AG10803 (cell line): ENCODE measurements around the gene FRMD4B.
A peak's percentile ranks its signal among the peaks of the same experiment; 100 is the strongest.
"Not testable (repeated sequence)": the region's sequence is repeated elsewhere in the genome, so short reads cannot be mapped to it uniquely, and the experiment has no call there.

ENCODE experiments used
- DNase-seq: peaks from one replicate; pipeline ENCODE4 v3.0.0; 2010; ENCODE audit warnings: low read depth
- H3K4me3 ChIP-seq: 2 replicates; pipeline ENCODE4 v1.5.1; 2011; ENCODE audit warnings: mild to moderate bottlenecking, low read length, control low read depth
- CTCF ChIP-seq: conservative IDR thresholded peaks from 2 replicates; pipeline ENCODE4 v1.5.1; 2011; ENCODE audit warnings: mild to moderate bottlenecking, low read length, control low read depth, inconsistent platforms

FRMD4B gene

DNA sequence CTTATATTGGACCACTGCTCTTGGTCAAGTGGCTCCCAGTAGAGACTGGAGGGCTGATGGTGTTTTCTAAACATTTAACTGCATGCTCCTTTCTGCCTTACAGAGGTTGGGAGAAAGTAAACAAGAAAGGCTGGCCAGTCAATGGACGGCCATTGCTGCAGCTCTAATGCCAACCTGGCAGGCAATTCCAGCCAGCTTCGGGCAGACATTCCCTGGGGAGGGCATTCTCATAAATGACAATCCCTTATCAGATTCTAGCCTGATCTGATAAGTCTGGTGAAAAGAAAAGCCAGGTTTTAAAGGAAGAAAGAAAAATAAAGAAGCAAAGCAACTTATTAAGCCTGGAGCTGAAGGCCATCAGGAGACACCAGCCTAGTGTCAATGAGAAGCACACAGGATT lies 60.7 kb downstream of the FRMD4B start:
- H3K4me3 ChIP-seq = no peak overlapping the region
- no peak for TF ChIP-seq CTCF
- no peak for DNase-seq

DNA sequence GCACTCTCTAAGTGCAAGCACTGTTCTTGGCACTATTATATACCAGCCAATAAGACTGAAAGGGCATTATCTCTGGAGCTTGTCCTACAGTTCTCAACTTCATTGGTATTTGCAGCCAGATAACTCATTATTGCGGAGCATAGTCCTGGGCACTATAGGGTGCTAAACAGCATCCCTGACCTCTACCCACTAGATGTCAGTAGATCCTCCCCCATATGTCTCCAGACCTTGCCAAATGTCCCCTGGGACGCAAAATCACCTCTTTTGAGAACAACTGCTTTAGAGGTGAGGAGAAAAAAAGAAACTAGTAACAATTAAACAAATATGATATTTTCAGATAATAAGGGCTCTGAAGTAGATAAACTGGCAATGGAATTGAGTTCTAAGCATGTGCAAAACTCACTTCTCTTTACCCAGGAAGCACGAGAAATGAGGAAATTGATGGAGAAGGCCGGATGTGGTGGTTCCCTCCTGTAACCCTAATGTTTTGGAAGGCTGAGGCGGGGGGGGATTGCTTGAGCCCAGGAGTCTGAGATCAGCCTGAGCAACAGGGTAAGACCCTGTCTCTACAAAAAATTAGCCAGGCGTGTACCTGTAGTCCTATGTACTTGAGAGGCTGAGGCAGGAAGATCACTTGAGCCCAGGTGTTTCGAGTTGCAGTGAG lies 61.4 kb downstream of the FRMD4B start:
- DNase-seq = no peak
- H3K4me3 ChIP-seq = no peak overlapping the region
- peak; percentile 19 for TF ChIP-seq CTCF

DNA sequence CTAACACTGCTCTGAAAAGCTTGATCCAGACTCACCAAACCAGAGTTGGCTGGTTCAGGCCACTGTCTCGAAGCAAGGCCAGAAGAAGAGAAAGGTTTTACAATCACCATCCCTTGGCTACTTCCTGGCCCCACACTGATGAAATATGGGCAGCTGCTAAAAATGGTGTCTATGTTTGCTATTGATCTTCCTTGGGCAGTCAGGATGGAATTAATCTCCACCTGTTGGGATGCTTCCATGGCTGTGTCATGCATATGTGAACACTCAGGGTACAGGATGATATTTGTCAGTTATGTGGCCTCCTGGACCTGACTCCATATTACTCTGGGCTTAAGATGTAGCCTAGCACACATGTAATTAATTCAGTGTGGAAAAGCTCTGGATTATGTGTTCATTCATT lies 61.9 kb downstream of the FRMD4B start:
- DNase-seq = no peak
- no peak overlapping the region for H3K4me3 ChIP-seq
- no peak for TF ChIP-seq CTCF

DNA sequence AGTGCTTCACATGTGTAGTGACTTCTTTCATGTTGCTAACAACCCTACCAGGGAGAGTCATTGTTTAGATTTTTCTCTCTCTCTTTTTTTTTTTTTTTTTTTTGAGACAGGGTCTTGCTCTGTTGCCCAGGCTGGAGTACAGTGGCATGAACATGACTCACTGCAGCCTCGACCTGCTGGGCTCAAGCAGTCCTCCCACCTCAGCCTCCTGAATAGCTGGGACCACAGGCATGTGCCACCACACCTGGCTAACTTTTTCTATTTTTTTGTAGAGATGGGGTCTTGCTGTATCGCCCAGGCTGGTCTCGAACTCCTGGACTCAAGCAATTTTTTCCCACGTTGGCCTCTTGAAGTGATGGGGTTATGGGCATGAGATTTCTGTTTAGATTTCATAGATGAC lies 63.4 kb downstream of the FRMD4B start:
- H3K4me3 ChIP-seq, DNase-seq: not testable (repeated sequence)

- no peak overlapping the region for H3K4me3 ChIP-seq
- TF ChIP-seq CTCF = no peak
- no peak for DNase-seq
Observed at GRCh38 chr3:69322158-69322509, 63.8 kb downstream of the FRMD4B start.

- no peak overlapping the region for H3K4me3 ChIP-seq
- DNase-seq = no peak
- TF ChIP-seq CTCF = no peak
Observed at GRCh38 chr3:69321301-69322157, 64.4 kb downstream of the FRMD4B start.

DNA sequence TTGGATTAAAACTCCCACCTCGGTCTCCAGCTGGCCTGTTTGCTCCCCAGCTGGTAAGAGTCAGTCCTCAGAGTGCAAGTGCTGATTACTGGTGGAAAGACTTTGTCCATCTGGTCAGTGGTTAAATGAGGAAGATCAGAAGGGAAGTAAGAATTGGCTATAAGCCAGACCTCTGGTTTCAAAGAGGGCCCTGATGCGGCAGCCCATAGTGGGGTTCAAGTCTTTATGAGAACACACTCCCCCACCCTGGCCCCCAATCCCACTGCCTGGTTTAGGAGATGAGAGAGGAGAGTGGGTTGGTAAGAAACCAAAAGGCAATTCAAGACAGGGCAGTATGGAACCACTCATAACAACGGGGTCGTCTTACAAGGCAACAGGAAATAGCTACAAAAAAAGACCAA lies 65.0 kb downstream of the FRMD4B start:
- DNase-seq = no peak
- no peak overlapping the region for H3K4me3 ChIP-seq
- TF ChIP-seq CTCF = no peak
